ENCODE results near the gene GDPD4.

GDPD4 gene

GRCh38 chr11:77301510-77301909 lies at the start of gene GDPD4:
Gene GDPD4 (minus strand): TSS chr11:77301686. CDS start chr11:77285137, 16,549 bp downstream.
- TF ChIP-seq CTCF (conservative IDR thresholded peaks at IDR 0.05; ENCODE audit: low read length) (no peak), EZH2phosphoT487 (IDR thresholded peaks at IDR 0.05; ENCODE audit: borderline replicate concordance) (no peak)
- no peak within 1 kb of the TSS for H3K9ac ChIP-seq (ENCODE audit: low read depth, low read length, poor library complexity, severe bottlenecking)

GRCh38 chr11:77347948-77348347 lies 46.5 kb upstream of the GDPD4 start:
- H3K9me3 ChIP-seq (ENCODE audit: insufficient read depth, low read depth, low read length) = no peaks in the 10 kb centered on the region
- TF ChIP-seq EZH2phosphoT487 (IDR thresholded peaks at IDR 0.05; ENCODE audit: borderline replicate concordance) (no peak), CTCF (conservative IDR thresholded peaks at IDR 0.05; ENCODE audit: low read length) (no peak)
- peaks cover 6% of the 10 kb centered on the region for H3K4me1 ChIP-seq (ENCODE audit: insufficient read depth, low read length, poor library complexity, severe bottlenecking)
- no peaks in the 10 kb centered on the region for H4K20me1 ChIP-seq (ENCODE audit: insufficient read depth, low read length, poor library complexity, severe bottlenecking)
- no peaks in the 10 kb centered on the region for H3K9me2 ChIP-seq (replicated peaks; ENCODE audit: low read depth, low read length)
- H3K79me2 ChIP-seq (ENCODE audit: insufficient read depth, low read length) = no peaks in the 10 kb centered on the region
- H3K36me3 ChIP-seq (ENCODE audit: insufficient read depth, low read length) = peaks cover 23% of the 10 kb centered on the region; the same call in 1 of the 2 replicates
- H3F3A ChIP-seq (ENCODE audit: low read depth) = no peaks in the 10 kb centered on the region
- no peak overlapping the region for H2AFZ ChIP-seq (ENCODE audit: low read length)
- no peak overlapping the region for H3K4me2 ChIP-seq (ENCODE audit: low read depth, low read length, poor library complexity, severe bottlenecking)
- H3K4me3 ChIP-seq (ENCODE audit: low read length, poor library complexity, severe bottlenecking) = no peak overlapping the region
- no peak overlapping the region for H3K9ac ChIP-seq (ENCODE audit: low read depth, low read length, poor library complexity, severe bottlenecking)
- no peaks in the 10 kb centered on the region for H3K27me3 ChIP-seq (ENCODE audit: insufficient read depth, low read length, poor library complexity, severe bottlenecking)

More at GRCh38 chr11:77301510-77301909, at the start of gene GDPD4:
- no peak within 1 kb of the TSS for H2AFZ ChIP-seq (ENCODE audit: low read length)
- H3K9me2 ChIP-seq (replicated peaks; ENCODE audit: low read depth, low read length) = no peaks in the 10 kb centered on the region
- no peak within 1 kb of the TSS for H3K4me3 ChIP-seq (ENCODE audit: low read length, poor library complexity, severe bottlenecking)
- H3K4me1 ChIP-seq (ENCODE audit: insufficient read depth, low read length, poor library complexity, severe bottlenecking) = no peaks in the 10 kb centered on the region
- H3K4me2 ChIP-seq (ENCODE audit: low read depth, low read length, poor library complexity, severe bottlenecking) = no peak within 1 kb of the TSS
- H3K27me3 ChIP-seq (ENCODE audit: insufficient read depth, low read length, poor library complexity, severe bottlenecking) = no peaks in the 10 kb centered on the region
- H4K20me1 ChIP-seq (ENCODE audit: insufficient read depth, low read length, poor library complexity, severe bottlenecking) = no peaks in the 10 kb centered on the region
- no peaks in the 10 kb centered on the region for H3K36me3 ChIP-seq (ENCODE audit: insufficient read depth, low read length)
- H3K79me2 ChIP-seq (ENCODE audit: insufficient read depth, low read length) = no peaks in the 10 kb centered on the region
- H3F3A ChIP-seq (ENCODE audit: low read depth) = no peaks in the 10 kb centered on the region
- no peaks in the 10 kb centered on the region for H3K9me3 ChIP-seq (ENCODE audit: insufficient read depth, low read depth, low read length)

- Histone ChIP-seq H3K79me2 (ENCODE audit: insufficient read depth, low read length) (no peaks in the 10 kb centered on the region), H3K4me2 (ENCODE audit: low read depth, low read length, poor library complexity, severe bottlenecking) (no peak overlapping the region), H4K20me1 (ENCODE audit: insufficient read depth, low read length, poor library complexity, severe bottlenecking) (no peaks in the 10 kb centered on the region), H3K9me3 (ENCODE audit: insufficient read depth, low read depth, low read length) (no peaks in the 10 kb centered on the region), H3K9ac (ENCODE audit: low read depth, low read length, poor library complexity, severe bottlenecking) (no peak overlapping the region), H3K36me3 (ENCODE audit: insufficient read depth, low read length) (peaks cover 28% of the 10 kb centered on the region; the same call in 1 of the 2 replicates), H3K4me3 (ENCODE audit: low read length, poor library complexity, severe bottlenecking) (no peak overlapping the region), H2AFZ (ENCODE audit: low read length) (no peak overlapping the region), H3F3A (ENCODE audit: low read depth) (no peaks in the 10 kb centered on the region), H3K27me3 (ENCODE audit: insufficient read depth, low read length, poor library complexity, severe bottlenecking) (no peaks in the 10 kb centered on the region), H3K4me1 (ENCODE audit: insufficient read depth, low read length, poor library complexity, severe bottlenecking) (peaks cover 6% of the 10 kb centered on the region), H3K9me2 (replicated peaks; ENCODE audit: low read depth, low read length) (no peaks in the 10 kb centered on the region)
- TF ChIP-seq CTCF (conservative IDR thresholded peaks at IDR 0.05; ENCODE audit: low read length) (no peak), EZH2phosphoT487 (IDR thresholded peaks at IDR 0.05; ENCODE audit: borderline replicate concordance) (no peak)
These were observed 45.6 kb upstream of the GDPD4 start for GRCh38 chr11:77346906-77347603.
